K562 (cell line): ENCODE data around the gene PTGER3. TPM values are rescaled to one million over a fixed set of nuclear protein-coding genes. Genes with fewer than 3 reads are reported as not detected.

Experiments used
- KLF1 ChIP-seq: fragments of 450-650 bp; IDR thresholded peaks from 2 replicates; pipeline ENCODE4 v1.6.1; 2016; ENCODE audit warnings: missing genetic modification characterization, missing compliant biosample characterization
- RUNX1 ChIP-seq: sonication (generic); IDR thresholded peaks from 2 replicates; pipeline ENCODE4 v1.6.1; 2016; ENCODE audit warnings: antibody characterized with exemption, low read depth
- STAT5A ChIP-seq: IDR thresholded peaks from 2 replicates; pipeline ENCODE4 v1.6.1; 2012; ENCODE audit warnings: low read length, inconsistent platforms, borderline replicate concordance
- ZNF232 ChIP-seq: sonication (generic); formaldehyde crosslinking; IDR thresholded peaks from 2 replicates; pipeline ENCODE4 v1.8.0; 2022; ENCODE audit warnings: mild to moderate bottlenecking, missing genetic modification reagents
- ZNF274 ChIP-seq: IDR thresholded peaks from 2 replicates; pipeline ENCODE4 v1.6.1; 2011; ENCODE audit warnings: low read depth, mild to moderate bottlenecking, low read length, moderate library complexity, borderline replicate concordance
- ZNF592 ChIP-seq: fragments of 450-650 bp; IDR thresholded peaks from 2 replicates; pipeline ENCODE4 v1.6.1; 2017; ENCODE audit warnings: antibody characterized with exemption, mild to moderate bottlenecking
- polyA plus RNA-seq, 8 experiments: library from polyadenylated mRNA; depleted of rRNA in 4 of 8; stranded (reverse) in 5 of 8; unstranded in 3 of 8; fragments of >200 nt; fragmentation: Nextera tagmentation in 2 of 8; fragmentation: Illumina TruSeq in 1 of 8; extraction: Ambion mirVana in 2 of 8; extraction: Trizol in 1 of 8; gene quantifications; 2 replicates each; pipeline versions ENCODE4 v1.2.1 to v1.2.3, GENCODE V29; 2011 to 2014; ENCODE audit warnings: inconsistent platforms in 1 of 8, missing spikeins in 1 of 8
- total RNA-seq, 7 experiments: library from RNA; depleted of rRNA in 6 of 7; stranded (reverse); fragments of >200 nt in 6 of 7; fragmentation: Illumina TruSeq in 2 of 7; extraction: Trizol in 2 of 7; gene quantifications; 2 replicates each; pipeline versions ENCODE4 v1.2.1 to v1.2.3, GENCODE V29; 2011 to 2021; ENCODE audit warnings: low replicate concordance in 1 of 7
- TF ChIP-seq, protein P1 (sequence below): fragments of 200-600 bp; sonication (generic); IDR thresholded peaks from one replicate; pipeline ENCODE4 v1.6.1; 2012; ENCODE audit warnings: mild to moderate bottlenecking, low read depth, low read length, inconsistent platforms
- TF ChIP-seq, protein P2 (sequence below): fragments of 450-650 bp; IDR thresholded peaks from 2 replicates; pipeline ENCODE4 v1.6.1; 2016

Gene PTGER3
- total and polyA plus RNA-seq, 9 of the 15 experiments (the other 6 are each of a cell fraction or from before 2014, with no cell fraction given): 3.8 to 28.5 (median 14.2) TPM

DNA sequence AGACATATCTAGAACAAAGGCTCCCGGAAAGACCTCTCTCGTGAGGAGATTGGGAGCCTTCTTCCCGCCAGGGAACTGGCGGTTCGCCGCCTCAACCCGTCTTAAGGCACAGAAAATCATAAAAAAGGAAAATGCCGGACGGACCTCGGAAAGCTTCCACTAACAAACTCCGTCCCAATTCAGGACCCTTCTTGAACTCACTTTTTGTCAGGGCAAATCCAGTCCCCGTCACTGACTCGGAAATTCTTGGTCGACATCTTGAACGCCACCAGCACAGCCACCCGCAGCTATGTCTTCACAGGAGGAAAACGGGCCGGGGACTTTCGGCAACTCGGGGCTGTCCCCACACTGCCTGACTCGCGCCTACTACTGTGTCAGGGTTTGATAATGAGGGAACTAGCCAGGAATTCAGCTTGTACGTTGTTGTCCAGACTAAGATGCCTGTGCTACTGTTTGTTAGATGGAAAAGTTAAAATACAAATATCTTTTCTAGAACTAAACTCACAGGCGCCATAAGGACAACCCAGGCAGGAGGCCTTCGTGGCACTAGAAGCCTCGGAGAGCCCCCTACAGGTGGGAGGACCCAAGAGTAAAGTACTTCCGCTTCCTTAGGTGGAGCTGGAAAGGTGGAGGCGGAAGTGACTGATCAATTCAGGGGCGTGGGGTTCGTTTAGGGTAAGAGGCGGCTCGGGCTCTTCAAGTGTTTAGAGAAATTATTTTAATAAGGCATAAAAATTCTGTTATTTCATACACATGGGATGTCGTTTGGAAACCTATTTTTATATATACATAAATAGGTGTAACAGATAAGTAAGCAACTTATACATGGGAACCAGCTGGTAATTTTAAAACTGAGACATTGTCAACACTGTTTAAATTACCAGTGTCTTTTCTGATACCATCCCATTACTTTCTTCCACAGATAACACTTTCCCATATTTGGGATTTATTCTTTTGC is 33.4 kb upstream of the PTGER3 start, which contains the start of gene ZRANB2 (continued):
- TF ChIP-seq ZNF232 (CRISPR knock-in tag): no peak
- TF ChIP-seq RUNX1: no peak
- no peak for TF ChIP-seq KLF1 (tag)
- TF ChIP-seq, protein P1, sequence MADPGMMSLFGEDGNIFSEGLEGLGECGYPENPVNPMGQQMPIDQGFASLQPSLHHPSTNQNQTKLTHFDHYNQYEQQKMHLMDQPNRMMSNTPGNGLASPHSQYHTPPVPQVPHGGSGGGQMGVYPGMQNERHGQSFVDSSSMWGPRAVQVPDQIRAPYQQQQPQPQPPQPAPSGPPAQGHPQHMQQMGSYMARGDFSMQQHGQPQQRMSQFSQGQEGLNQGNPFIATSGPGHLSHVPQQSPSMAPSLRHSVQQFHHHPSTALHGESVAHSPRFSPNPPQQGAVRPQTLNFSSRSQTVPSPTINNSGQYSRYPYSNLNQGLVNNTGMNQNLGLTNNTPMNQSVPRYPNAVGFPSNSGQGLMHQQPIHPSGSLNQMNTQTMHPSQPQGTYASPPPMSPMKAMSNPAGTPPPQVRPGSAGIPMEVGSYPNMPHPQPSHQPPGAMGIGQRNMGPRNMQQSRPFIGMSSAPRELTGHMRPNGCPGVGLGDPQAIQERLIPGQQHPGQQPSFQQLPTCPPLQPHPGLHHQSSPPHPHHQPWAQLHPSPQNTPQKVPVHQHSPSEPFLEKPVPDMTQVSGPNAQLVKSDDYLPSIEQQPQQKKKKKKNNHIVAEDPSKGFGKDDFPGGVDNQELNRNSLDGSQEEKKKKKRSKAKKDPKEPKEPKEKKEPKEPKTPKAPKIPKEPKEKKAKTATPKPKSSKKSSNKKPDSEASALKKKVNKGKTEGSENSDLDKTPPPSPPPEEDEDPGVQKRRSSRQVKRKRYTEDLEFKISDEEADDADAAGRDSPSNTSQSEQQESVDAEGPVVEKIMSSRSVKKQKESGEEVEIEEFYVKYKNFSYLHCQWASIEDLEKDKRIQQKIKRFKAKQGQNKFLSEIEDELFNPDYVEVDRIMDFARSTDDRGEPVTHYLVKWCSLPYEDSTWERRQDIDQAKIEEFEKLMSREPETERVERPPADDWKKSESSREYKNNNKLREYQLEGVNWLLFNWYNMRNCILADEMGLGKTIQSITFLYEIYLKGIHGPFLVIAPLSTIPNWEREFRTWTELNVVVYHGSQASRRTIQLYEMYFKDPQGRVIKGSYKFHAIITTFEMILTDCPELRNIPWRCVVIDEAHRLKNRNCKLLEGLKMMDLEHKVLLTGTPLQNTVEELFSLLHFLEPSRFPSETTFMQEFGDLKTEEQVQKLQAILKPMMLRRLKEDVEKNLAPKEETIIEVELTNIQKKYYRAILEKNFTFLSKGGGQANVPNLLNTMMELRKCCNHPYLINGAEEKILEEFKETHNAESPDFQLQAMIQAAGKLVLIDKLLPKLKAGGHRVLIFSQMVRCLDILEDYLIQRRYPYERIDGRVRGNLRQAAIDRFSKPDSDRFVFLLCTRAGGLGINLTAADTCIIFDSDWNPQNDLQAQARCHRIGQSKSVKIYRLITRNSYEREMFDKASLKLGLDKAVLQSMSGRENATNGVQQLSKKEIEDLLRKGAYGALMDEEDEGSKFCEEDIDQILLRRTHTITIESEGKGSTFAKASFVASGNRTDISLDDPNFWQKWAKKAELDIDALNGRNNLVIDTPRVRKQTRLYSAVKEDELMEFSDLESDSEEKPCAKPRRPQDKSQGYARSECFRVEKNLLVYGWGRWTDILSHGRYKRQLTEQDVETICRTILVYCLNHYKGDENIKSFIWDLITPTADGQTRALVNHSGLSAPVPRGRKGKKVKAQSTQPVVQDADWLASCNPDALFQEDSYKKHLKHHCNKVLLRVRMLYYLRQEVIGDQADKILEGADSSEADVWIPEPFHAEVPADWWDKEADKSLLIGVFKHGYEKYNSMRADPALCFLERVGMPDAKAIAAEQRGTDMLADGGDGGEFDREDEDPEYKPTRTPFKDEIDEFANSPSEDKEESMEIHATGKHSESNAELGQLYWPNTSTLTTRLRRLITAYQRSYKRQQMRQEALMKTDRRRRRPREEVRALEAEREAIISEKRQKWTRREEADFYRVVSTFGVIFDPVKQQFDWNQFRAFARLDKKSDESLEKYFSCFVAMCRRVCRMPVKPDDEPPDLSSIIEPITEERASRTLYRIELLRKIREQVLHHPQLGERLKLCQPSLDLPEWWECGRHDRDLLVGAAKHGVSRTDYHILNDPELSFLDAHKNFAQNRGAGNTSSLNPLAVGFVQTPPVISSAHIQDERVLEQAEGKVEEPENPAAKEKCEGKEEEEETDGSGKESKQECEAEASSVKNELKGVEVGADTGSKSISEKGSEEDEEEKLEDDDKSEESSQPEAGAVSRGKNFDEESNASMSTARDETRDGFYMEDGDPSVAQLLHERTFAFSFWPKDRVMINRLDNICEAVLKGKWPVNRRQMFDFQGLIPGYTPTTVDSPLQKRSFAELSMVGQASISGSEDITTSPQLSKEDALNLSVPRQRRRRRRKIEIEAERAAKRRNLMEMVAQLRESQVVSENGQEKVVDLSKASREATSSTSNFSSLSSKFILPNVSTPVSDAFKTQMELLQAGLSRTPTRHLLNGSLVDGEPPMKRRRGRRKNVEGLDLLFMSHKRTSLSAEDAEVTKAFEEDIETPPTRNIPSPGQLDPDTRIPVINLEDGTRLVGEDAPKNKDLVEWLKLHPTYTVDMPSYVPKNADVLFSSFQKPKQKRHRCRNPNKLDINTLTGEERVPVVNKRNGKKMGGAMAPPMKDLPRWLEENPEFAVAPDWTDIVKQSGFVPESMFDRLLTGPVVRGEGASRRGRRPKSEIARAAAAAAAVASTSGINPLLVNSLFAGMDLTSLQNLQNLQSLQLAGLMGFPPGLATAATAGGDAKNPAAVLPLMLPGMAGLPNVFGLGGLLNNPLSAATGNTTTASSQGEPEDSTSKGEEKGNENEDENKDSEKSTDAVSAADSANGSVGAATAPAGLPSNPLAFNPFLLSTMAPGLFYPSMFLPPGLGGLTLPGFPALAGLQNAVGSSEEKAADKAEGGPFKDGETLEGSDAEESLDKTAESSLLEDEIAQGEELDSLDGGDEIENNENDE: no peak
- TF ChIP-seq, protein P2, sequence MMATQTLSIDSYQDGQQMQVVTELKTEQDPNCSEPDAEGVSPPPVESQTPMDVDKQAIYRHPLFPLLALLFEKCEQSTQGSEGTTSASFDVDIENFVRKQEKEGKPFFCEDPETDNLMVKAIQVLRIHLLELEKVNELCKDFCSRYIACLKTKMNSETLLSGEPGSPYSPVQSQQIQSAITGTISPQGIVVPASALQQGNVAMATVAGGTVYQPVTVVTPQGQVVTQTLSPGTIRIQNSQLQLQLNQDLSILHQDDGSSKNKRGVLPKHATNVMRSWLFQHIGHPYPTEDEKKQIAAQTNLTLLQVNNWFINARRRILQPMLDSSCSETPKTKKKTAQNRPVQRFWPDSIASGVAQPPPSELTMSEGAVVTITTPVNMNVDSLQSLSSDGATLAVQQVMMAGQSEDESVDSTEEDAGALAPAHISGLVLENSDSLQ: no peak; the same call in 1 of the 2 replicates
- no peak for TF ChIP-seq ZNF274
- TF ChIP-seq ZNF592: no peak
- no peak; the same call in 1 of the 2 replicates for TF ChIP-seq STAT5A
